GM18526 (cell line): Measurements from ENCODE around the gene BCL11A.

Experiments used
- POLR2A ChIP-seq: IDR thresholded peaks from 3 replicates; pipeline ENCODE4 v1.6.1; 2011; ENCODE audit not compliant: insufficient read length; ENCODE audit errors: extremely low read depth

The BCL11A gene

GRCh38 chr2:60527762-60528161 lies 25.7 kb downstream of the BCL11A start:
- TF ChIP-seq POLR2A: no peak

- TF ChIP-seq POLR2A: no peak
Measured at GRCh38 chr2:60526623-60527022, 26.8 kb downstream of the BCL11A start.

DNA sequence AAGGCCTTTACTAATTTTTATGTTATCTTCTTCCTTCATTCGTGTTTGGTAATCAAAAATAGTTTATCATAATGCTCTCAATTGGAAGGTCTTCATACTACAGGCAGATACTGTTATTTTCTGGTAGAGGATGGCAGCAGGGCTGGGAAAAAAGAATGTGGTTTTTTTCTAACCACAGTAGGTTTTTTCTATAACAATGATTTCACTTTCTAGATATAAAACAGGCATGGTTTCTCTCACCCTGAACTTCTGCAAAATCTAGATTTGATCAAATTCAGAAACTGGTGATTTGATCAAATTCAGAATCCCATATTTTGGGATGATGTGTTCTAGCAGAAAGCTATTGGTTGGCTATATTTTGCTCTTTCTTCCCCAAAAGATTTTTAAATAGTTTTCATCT lies 27.6 kb downstream of the BCL11A start:
- TF ChIP-seq POLR2A: no peak

DNA sequence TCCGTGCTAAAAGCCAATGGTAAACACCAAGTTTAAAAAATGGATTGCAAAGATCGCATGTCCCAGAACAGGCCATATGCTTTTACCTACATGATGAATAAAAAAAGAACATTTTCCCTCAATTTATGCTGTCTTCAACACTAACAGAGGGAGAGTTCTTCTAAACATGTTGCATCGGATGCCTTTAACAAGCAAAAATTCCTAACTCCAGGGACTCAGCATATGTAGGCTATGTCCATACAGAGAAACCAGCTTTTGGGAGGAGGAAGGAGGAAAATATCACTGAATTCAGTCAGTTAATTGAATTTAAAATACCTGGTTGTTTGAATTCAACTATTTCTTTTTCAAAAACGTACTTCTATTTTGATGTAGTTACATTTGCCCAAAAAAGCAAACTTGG lies 28.6 kb downstream of the BCL11A start:
- no peak for TF ChIP-seq POLR2A

GRCh38 chr2:60523963-60524362 lies 29.5 kb downstream of the BCL11A start:
- TF ChIP-seq POLR2A: no peak

GRCh38 chr2:60522462-60522861 lies 31.0 kb downstream of the BCL11A start:
- TF ChIP-seq POLR2A: no peak

GRCh38 chr2:60521626-60522025 lies 31.8 kb downstream of the BCL11A start:
- no peak for TF ChIP-seq POLR2A

DNA sequence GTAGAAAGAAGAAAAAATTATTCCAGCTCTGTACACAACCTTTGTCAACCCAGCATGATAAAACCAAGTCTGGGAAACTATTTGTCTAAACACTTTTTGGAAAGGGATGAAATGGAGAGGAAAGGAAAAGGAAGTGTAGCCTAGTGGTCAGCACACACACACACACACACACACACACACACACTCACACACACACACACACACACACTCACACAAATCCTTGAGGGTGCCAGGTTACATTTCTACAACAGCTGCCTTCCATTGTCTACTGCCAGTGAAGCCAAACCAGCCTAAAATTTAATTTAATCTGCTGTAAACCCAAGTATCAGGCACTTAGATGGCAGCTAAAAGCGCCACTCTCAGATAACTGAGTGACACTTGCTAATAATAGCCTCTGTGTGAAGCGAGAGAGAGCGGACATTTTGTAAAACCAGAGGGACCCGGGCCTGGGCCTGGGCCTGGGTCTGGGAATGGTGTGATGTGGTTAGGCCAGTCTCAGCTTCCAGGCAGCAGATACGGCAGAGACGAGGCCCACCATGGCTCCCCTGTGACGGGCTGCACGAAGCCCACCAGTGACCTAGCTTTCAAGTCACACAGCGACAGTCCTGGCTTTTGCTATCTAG lies 32.4 kb downstream of the BCL11A start:
- no peak for TF ChIP-seq POLR2A

DNA sequence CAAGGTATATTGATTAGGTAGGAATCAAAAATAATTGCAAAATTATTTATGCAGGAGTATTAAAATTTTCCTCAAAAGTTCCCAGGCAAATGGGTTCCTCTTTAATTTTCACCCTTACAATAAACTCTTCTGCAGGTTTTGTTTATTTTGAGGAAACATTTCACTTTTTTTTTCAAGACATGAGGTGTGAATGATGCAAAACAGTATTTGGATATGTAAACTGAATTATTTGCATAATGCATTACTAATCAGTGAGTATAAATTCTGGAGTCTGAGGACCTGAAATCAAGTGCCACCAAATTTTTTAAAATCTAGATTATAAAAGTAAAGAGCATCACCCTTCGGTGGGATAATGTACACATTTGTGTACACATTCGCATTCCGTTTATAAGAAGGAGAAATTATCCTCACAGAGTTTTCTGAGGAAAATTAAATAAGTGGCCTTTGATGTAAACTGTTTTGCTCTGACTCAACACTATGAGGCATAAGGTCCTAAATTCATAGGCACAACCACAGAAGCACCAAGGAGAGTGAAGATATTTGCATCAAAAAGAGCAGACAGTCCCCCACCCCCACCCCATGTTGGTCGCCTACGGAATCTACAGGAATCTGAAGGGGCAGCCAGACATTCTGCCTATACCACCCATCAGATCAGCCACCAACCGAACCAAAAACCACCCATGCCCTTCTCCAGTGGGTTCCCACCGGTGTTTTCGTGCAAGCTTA lies 33.1 kb downstream of the BCL11A start:
- TF ChIP-seq POLR2A: no peak

DNA sequence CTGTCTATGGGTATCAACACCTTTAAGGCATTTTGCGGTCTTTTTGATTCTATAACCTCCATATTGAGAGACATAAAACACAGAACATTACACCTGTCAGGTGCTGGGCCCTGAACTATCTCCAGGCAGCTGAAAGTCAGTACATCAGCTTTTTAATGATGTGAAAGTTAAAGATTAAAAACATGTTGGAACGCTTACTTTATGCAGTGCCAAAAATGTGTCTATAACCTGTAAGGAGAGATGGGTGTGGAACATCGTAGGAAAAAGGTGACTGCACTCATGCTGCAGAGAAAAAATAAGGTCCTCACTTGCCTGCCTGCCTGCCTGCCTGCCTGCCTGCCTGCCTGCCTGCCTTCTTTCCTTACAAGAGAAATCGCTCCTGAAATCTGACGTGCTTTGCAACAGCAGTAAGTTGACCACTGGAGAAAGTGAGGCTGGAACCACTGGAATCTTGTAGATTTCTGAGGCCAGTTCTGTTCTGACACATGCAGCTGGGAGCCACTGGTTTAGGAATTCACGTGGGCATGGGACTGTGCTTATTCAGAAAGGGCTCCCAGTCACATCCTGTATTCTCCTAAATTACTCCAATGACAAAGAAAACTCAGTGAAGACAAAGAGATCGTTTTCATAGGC lies 34.1 kb downstream of the BCL11A start:
- TF ChIP-seq POLR2A: no peak

GRCh38 chr2:60518567-60518966 lies 34.9 kb downstream of the BCL11A start:
- TF ChIP-seq POLR2A: no peak

- TF ChIP-seq POLR2A: no peak
Measured at GRCh38 chr2:60517446-60517845, 36.0 kb downstream of the BCL11A start.

DNA sequence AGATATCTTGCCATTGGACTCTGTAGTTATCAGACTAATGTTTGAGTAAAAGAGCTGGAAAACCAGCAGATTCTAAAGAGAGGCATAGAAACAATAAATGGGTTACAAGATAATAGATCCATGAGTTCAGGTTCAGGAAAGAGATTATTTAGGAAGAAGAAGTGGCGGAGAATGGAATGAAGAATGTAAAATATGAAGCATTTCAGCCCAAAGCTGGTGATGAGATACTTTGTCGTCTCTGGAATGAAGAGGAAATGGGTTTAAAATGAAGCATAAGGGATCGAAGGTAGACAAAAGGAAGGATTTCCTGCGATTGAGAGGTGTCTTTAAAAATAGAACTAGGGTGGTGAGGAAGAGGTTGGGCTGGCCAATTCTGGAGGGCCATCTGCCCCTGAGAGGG lies 36.6 kb downstream of the BCL11A start:
- TF ChIP-seq POLR2A: no peak

- no peak for TF ChIP-seq POLR2A
Measured at GRCh38 chr2:60516383-60516811, 37.1 kb downstream of the BCL11A start.

- no peak for TF ChIP-seq POLR2A
Measured at GRCh38 chr2:60515721-60516226, 37.7 kb downstream of the BCL11A start.

DNA sequence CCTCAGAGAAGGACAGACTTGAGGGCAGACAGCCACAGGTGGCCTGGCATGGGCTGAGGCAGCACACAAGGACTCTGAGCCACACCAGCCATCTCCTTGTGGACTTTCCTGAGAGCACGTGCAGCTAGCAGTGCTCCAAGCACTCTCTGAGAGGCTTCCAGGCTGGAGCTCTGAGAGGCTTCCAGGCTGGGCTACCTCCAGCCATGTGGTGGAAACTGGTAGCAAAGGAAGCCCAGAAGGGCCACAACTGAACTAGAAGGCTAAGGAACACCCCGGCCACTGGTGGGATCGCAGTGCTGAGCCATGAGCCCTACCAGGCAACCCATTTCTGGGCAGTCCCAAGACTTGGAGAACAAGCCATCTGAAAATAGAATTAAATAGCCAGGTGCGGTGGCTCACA lies 39.5 kb downstream of the BCL11A start:
- no peak for TF ChIP-seq POLR2A
